HG02588 (cell line): Measurements from ENCODE around the gene PTPRG.

Experiments
- ATAC-seq: cut with Tn5 transposase; IDR thresholded peaks from one replicate; pipeline ENCODE4 v1.9.1; 2021; ENCODE audit warnings: mild to moderate bottlenecking, moderate library complexity; ENCODE audit not compliant: unreplicated experiment

The PTPRG gene

GRCh38 chr3:61583890-61584875 lies 22.8 kb downstream of the PTPRG start:
- ATAC-seq: no peak

GRCh38 chr3:61589856-61590255 lies 28.5 kb downstream of the PTPRG start:
- no peak for ATAC-seq

GRCh38 chr3:61591300-61591699 lies 29.9 kb downstream of the PTPRG start:
- ATAC-seq: no peak

- ATAC-seq: no peak
Measured at GRCh38 chr3:61593446-61594029, 32.2 kb downstream of the PTPRG start.

- ATAC-seq: no peak
Measured at GRCh38 chr3:61594144-61594963, 33.0 kb downstream of the PTPRG start.

- ATAC-seq: no peak
Measured at GRCh38 chr3:61594964-61595285, 33.6 kb downstream of the PTPRG start.

GRCh38 chr3:61595288-61595687 lies 33.9 kb downstream of the PTPRG start:
- ATAC-seq: no peak

GRCh38 chr3:61595826-61596225 lies 34.5 kb downstream of the PTPRG start:
- ATAC-seq: no peak

- no peak for ATAC-seq
Measured at GRCh38 chr3:61597906-61598305, 36.5 kb downstream of the PTPRG start.

GRCh38 chr3:61600195-61600594 lies 38.8 kb downstream of the PTPRG start:
- no peak for ATAC-seq

- no peak for ATAC-seq
Measured at GRCh38 chr3:61601831-61602230, 40.5 kb downstream of the PTPRG start.

GRCh38 chr3:61602466-61602865 lies 41.1 kb downstream of the PTPRG start:
- no peak for ATAC-seq

- no peak for ATAC-seq
Measured at GRCh38 chr3:61605589-61606175, 44.3 kb downstream of the PTPRG start.

GRCh38 chr3:61606196-61606595 lies 44.8 kb downstream of the PTPRG start:
- no peak for ATAC-seq

- no peak for ATAC-seq
Measured at GRCh38 chr3:61608072-61608471, 46.7 kb downstream of the PTPRG start.

- ATAC-seq: no peak
Measured at GRCh38 chr3:61608711-61609110, 47.3 kb downstream of the PTPRG start.

- ATAC-seq: no peak
Measured at GRCh38 chr3:61610316-61610715, 48.9 kb downstream of the PTPRG start.

GRCh38 chr3:61612211-61613194 lies 51.1 kb downstream of the PTPRG start:
- no peak for ATAC-seq

GRCh38 chr3:61613666-61614065 lies 52.3 kb downstream of the PTPRG start:
- ATAC-seq: no peak

GRCh38 chr3:61615643-61616042 lies 54.3 kb downstream of the PTPRG start:
- ATAC-seq: no peak
